ENCODE measurements around the gene CDH23. TPM values are rescaled to one million over a fixed set of nuclear protein-coding genes. Genes with fewer than 3 reads are reported as not detected.

Gene CDH23
- total RNA-seq, 1 experiment from 2014 or later, result 7.8 TPM

- H3K4me1 ChIP-seq (replicated peaks; ENCODE audit: insufficient read depth), result no peaks in the 10 kb centered on the region
- TF ChIP-seq EZH2 (IDR thresholded peaks at IDR 0.05; ENCODE audit: low read depth), result no peak
- no peak for TF ChIP-seq CTCF (conservative IDR thresholded peaks at IDR 0.05)
- H4K20me1 ChIP-seq (ENCODE audit: insufficient read depth), result no peaks in the 10 kb centered on the region
- no peak overlapping the region for H3K27ac ChIP-seq
- no peaks in the 10 kb centered on the region for H3K79me2 ChIP-seq (ENCODE audit: low read depth)
- no peaks in the 10 kb centered on the region for H3K36me3 ChIP-seq (ENCODE audit: low read depth)
- no peak overlapping the region for H3K4me3 ChIP-seq
- ChIA-PET POLR2A (ENCODE audit: unreplicated experiment) (no interaction called here), CTCF (no interaction called here)
- H3K9me2 ChIP-seq (ENCODE audit: insufficient read depth), result no peaks in the 10 kb centered on the region
- H3K4me2 ChIP-seq, result no peak overlapping the region
- no peak overlapping the region for H2AFZ ChIP-seq
- H3K9me3 ChIP-seq (ENCODE audit: insufficient read depth, low read depth), result no peaks in the 10 kb centered on the region
- intact Hi-C loops (cut with micrococcal nuclease; ENCODE audit: unreplicated experiment), result no loop called here
- H3K27me3 ChIP-seq (ENCODE audit: insufficient read depth, low read depth), result no peaks in the 10 kb centered on the region
- DNase-seq, result no peak
- no TSS peak for BruUV-seq (replicated peaks)
- H3F3A ChIP-seq (ENCODE audit: insufficient read depth, low read depth), result no peaks in the 10 kb centered on the region
Observed at GRCh38 chr10:71423901-71424300, 27.2 kb downstream of the CDH23 start.

GRCh38 chr10:71424496-71425194 is 27.9 kb downstream of the CDH23 start:
- H3K27ac ChIP-seq, result no peak overlapping the region
- H3F3A ChIP-seq (ENCODE audit: insufficient read depth, low read depth), result no peaks in the 10 kb centered on the region
- intact Hi-C loops (cut with micrococcal nuclease; ENCODE audit: unreplicated experiment), result no loop called here
- H3K79me2 ChIP-seq (ENCODE audit: low read depth), result no peaks in the 10 kb centered on the region
- no peaks in the 10 kb centered on the region for H4K20me1 ChIP-seq (ENCODE audit: insufficient read depth)
- ChIA-PET CTCF (no interaction called here), POLR2A (ENCODE audit: unreplicated experiment) (no interaction called here)
- H3K4me1 ChIP-seq (replicated peaks; ENCODE audit: insufficient read depth), result no peaks in the 10 kb centered on the region
- H3K4me3 ChIP-seq, result no peak overlapping the region
- H3K9me3 ChIP-seq (ENCODE audit: insufficient read depth, low read depth), result no peaks in the 10 kb centered on the region
- TF ChIP-seq EZH2 (IDR thresholded peaks at IDR 0.05; ENCODE audit: low read depth) (no peak), CTCF (conservative IDR thresholded peaks at IDR 0.05) (no peak)
- H3K36me3 ChIP-seq (ENCODE audit: low read depth), result no peaks in the 10 kb centered on the region
- no peak overlapping the region for H3K4me2 ChIP-seq
- H2AFZ ChIP-seq, result no peak overlapping the region
- H3K27me3 ChIP-seq (ENCODE audit: insufficient read depth, low read depth), result no peaks in the 10 kb centered on the region
- no peak for DNase-seq
- H3K9me2 ChIP-seq (ENCODE audit: insufficient read depth), result no peaks in the 10 kb centered on the region
- BruUV-seq (replicated peaks), result no TSS peak

GRCh38 chr10:71426058-71426605 is 29.4 kb downstream of the CDH23 start:
- Histone ChIP-seq H3K27me3 (ENCODE audit: insufficient read depth, low read depth) (no peaks in the 10 kb centered on the region), H2AFZ (no peak overlapping the region), H3K9me3 (ENCODE audit: insufficient read depth, low read depth) (no peaks in the 10 kb centered on the region), H3K27ac (no peak overlapping the region), H3K4me2 (no peak overlapping the region), H3K9me2 (ENCODE audit: insufficient read depth) (no peaks in the 10 kb centered on the region), H3K36me3 (ENCODE audit: low read depth) (no peaks in the 10 kb centered on the region), H3K79me2 (ENCODE audit: low read depth) (no peaks in the 10 kb centered on the region), H4K20me1 (ENCODE audit: insufficient read depth) (no peaks in the 10 kb centered on the region), H3K4me1 (replicated peaks; ENCODE audit: insufficient read depth) (no peaks in the 10 kb centered on the region), H3F3A (ENCODE audit: insufficient read depth, low read depth) (no peaks in the 10 kb centered on the region), H3K4me3 (no peak overlapping the region)
- no TSS peak for BruUV-seq (replicated peaks)
- intact Hi-C loops (cut with micrococcal nuclease; ENCODE audit: unreplicated experiment), result no loop called here
- POLR2A ChIA-PET (ENCODE audit: unreplicated experiment), result no interaction called here
- no peak for DNase-seq
- TF ChIP-seq EZH2 (IDR thresholded peaks at IDR 0.05; ENCODE audit: low read depth) (no peak), CTCF (conservative IDR thresholded peaks at IDR 0.05) (no peak)
- CTCF ChIA-PET, result interaction anchor here (0.6 kb wide), 3 partner anchors 9 to 61 kb away, joined by 3 to 4 read pairs (median 3); no protein-coding TSS in a partner anchor
